Body of pancreas (tissue), 4 donors: ENCODE measurements around the gene SLC66A1.

ENCODE experiments used
- POLR2A ChIP-seq, 3 donors: fragments of 450-650 bp; IDR thresholded peaks; one replicate each; pipeline ENCODE4 v1.6.1; 2016; ENCODE audit warnings: antibody characterized with exemption in 3 of 3, mild to moderate bottlenecking in 2 of 3
- TF ChIP-seq, protein P1 (sequence below), 7 experiments: fragments of 450-650 bp in 4 of 7; fragments of 200-600 bp in 3 of 7; sonication (generic) in 3 of 7; IDR thresholded peaks; one replicate each; pipeline ENCODE4 v1.5.1; 2016 to 2019; ENCODE audit warnings: antibody characterized with exemption in 7 of 7

DNA sequence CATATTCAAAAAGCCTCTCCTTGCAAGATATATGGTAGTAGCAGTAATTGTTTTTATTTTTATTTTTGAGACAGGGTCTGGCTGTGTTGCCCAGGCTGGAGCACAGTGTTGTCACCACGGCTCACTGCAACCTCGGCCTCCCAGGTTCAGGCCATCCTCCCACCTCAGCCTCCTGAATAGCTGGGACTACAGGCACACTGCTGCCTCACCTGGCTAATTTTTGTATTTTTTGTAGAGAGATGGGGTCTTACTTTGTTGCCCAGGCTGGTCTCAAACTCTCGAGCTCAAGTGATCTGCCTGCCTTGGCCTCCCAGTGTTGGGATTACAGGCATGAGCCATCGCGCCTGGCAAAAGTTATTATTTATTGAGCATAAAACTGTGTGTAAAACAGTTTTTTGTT lies 38.4 kb downstream of the SLC66A1 start:
- TF ChIP-seq, protein P1, sequence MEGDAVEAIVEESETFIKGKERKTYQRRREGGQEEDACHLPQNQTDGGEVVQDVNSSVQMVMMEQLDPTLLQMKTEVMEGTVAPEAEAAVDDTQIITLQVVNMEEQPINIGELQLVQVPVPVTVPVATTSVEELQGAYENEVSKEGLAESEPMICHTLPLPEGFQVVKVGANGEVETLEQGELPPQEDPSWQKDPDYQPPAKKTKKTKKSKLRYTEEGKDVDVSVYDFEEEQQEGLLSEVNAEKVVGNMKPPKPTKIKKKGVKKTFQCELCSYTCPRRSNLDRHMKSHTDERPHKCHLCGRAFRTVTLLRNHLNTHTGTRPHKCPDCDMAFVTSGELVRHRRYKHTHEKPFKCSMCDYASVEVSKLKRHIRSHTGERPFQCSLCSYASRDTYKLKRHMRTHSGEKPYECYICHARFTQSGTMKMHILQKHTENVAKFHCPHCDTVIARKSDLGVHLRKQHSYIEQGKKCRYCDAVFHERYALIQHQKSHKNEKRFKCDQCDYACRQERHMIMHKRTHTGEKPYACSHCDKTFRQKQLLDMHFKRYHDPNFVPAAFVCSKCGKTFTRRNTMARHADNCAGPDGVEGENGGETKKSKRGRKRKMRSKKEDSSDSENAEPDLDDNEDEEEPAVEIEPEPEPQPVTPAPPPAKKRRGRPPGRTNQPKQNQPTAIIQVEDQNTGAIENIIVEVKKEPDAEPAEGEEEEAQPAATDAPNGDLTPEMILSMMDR (IDR thresholded peaks at IDR 0.05): no peak
- no peak for TF ChIP-seq POLR2A (IDR thresholded peaks at IDR 0.05)
